Ascending aorta (tissue), 2 donors: Measurements from ENCODE around the gene FRYL. TPM values are rescaled to one million over a fixed set of nuclear protein-coding genes. Genes with fewer than 3 reads are reported as not detected.

Source experiments
- DNase-seq, 2 donors: peaks; one replicate each; pipeline ENCODE4 v3.0.0-alpha.2; 2019; ENCODE audit warnings: low spot score in 2 of 2
- H3K27ac ChIP-seq, 2 donors: fragments of 200-600 bp; sonication (generic); one replicate each; pipeline ENCODE4 v1.5.1; 2016 to 2017; ENCODE audit warnings: mild to moderate bottlenecking in 1 of 2
- H3K27me3 ChIP-seq: fragments of 200-600 bp; sonication (generic); one replicate; pipeline ENCODE4 v1.5.1; 2017
- H3K36me3 ChIP-seq, 2 donors: fragments of 200-600 bp; sonication (generic); one replicate each; pipeline ENCODE4 v1.5.1; 2016
- H3K4me1 ChIP-seq, 2 donors: fragments of 200-600 bp; sonication (generic); one replicate each; pipeline ENCODE4 v1.5.1; 2016 to 2017; ENCODE audit warnings: mild to moderate bottlenecking in 1 of 2
- H3K4me3 ChIP-seq, 2 donors: fragments of 200-600 bp; sonication (generic); one replicate each; pipeline ENCODE4 v1.5.1; 2016 to 2017; ENCODE audit warnings: mild to moderate bottlenecking in 1 of 2
- H3K9me3 ChIP-seq, 2 donors: fragments of 200-600 bp; sonication (generic); one replicate each; pipeline ENCODE4 v1.5.1; 2016
- CTCF ChIP-seq, 3 experiments: fragments of 200-600 bp in 2 of 3; fragments of 450-650 bp in 1 of 3; sonication (generic) in 2 of 3; IDR thresholded peaks; one replicate each; pipeline ENCODE4 v1.5.1; 2016 to 2019; ENCODE audit warnings: antibody characterized with exemption in 3 of 3, mild to moderate bottlenecking in 1 of 3, moderate library complexity in 1 of 3
- intact Hi-C: fragments of 100-400 bp; cut with DNase I; formaldehyde crosslinking; loops from one replicate; pipeline ENCODE4 v1.15.1; 2023
- total RNA-seq: library from RNA; depleted of rRNA; stranded (reverse); fragments of >200 nt; gene quantifications from one replicate; pipeline ENCODE4 v1.1.0, GENCODE V29; 2016

FRYL gene
- total RNA-seq, 1 donor from 2014 or later: 40.6 TPM

- H3K36me3 ChIP-seq: peaks cover 59 to 94% of the 10 kb centered on the region in 2 donors
- no peak for TF ChIP-seq CTCF (IDR thresholded peaks at IDR 0.05)
- DNase-seq: no peak
- intact Hi-C loops: no loop called here
- H3K27me3 ChIP-seq: no peaks in the 10 kb centered on the region
- H3K9me3 ChIP-seq: no peaks in the 10 kb centered on the region
- no peaks in the 10 kb centered on the region for H3K4me1 ChIP-seq
- no peak overlapping the region for H3K4me3 ChIP-seq
- no peak overlapping the region for H3K27ac ChIP-seq
Observed at GRCh38 chr4:48558026-48558425, 222.1 kb downstream of the FRYL start.

- no peak for TF ChIP-seq CTCF (IDR thresholded peaks at IDR 0.05)
- Histone ChIP-seq H3K4me3 (no peak overlapping the region), H3K27me3 (no peaks in the 10 kb centered on the region), H3K9me3 (no peaks in the 10 kb centered on the region), H3K4me1 (no peaks in the 10 kb centered on the region), H3K27ac (no peak overlapping the region), H3K36me3 (peaks cover 57 to 94% of the 10 kb centered on the region in 2 donors)
- intact Hi-C loops: no loop called here
- no peak for DNase-seq
Observed at GRCh38 chr4:48557478-48557877, 222.6 kb downstream of the FRYL start.

GRCh38 chr4:48556268-48556667, 223.8 kb downstream of the FRYL start:
- no peaks in the 10 kb centered on the region for H3K9me3 ChIP-seq
- no peaks in the 10 kb centered on the region for H3K4me1 ChIP-seq
- no peak overlapping the region for H3K27ac ChIP-seq
- no peak overlapping the region for H3K4me3 ChIP-seq
- intact Hi-C loops: no loop called here
- no peak for TF ChIP-seq CTCF (IDR thresholded peaks at IDR 0.05)
- DNase-seq: no peak
- H3K27me3 ChIP-seq: no peaks in the 10 kb centered on the region
- H3K36me3 ChIP-seq: peaks cover 57 to 94% of the 10 kb centered on the region in 2 donors

- no peak overlapping the region for H3K4me3 ChIP-seq
- intact Hi-C loops: no loop called here
- DNase-seq: no peak
- no peaks in the 10 kb centered on the region for H3K4me1 ChIP-seq
- no peak for TF ChIP-seq CTCF (IDR thresholded peaks at IDR 0.05)
- H3K27ac ChIP-seq: no peak overlapping the region
- peaks cover 53 to 92% of the 10 kb centered on the region in 2 donors for H3K36me3 ChIP-seq
- H3K27me3 ChIP-seq: no peaks in the 10 kb centered on the region
- no peaks in the 10 kb centered on the region for H3K9me3 ChIP-seq
Observed at GRCh38 chr4:48554606-48555005, 225.5 kb downstream of the FRYL start.

GRCh38 chr4:48553720-48554119, 226.4 kb downstream of the FRYL start:
- Histone ChIP-seq H3K36me3 (peaks cover 61 to 94% of the 10 kb centered on the region in 2 donors), H3K4me3 (no peak overlapping the region), H3K9me3 (no peaks in the 10 kb centered on the region), H3K27ac (no peak overlapping the region), H3K27me3 (no peaks in the 10 kb centered on the region), H3K4me1 (no peaks in the 10 kb centered on the region)
- TF ChIP-seq CTCF (IDR thresholded peaks at IDR 0.05): no peak
- intact Hi-C loops: no loop called here
- no peak for DNase-seq

GRCh38 chr4:48546336-48546735, 233.7 kb downstream of the FRYL start:
- DNase-seq: no peak
- H3K27ac ChIP-seq: no peak overlapping the region
- peak in 2 of 3 experiments; percentile 31 to 52 for TF ChIP-seq CTCF (IDR thresholded peaks at IDR 0.05)
- H3K36me3 ChIP-seq: peaks cover 48 to 94% of the 10 kb centered on the region in 2 donors
- intact Hi-C loops: loop anchor here (5.0 kb wide), 1 partner anchor 99 kb away; no protein-coding TSS in a partner anchor
- no peak overlapping the region for H3K4me3 ChIP-seq
- no peaks in the 10 kb centered on the region for H3K9me3 ChIP-seq
- no peaks in the 10 kb centered on the region for H3K4me1 ChIP-seq
- no peaks in the 10 kb centered on the region for H3K27me3 ChIP-seq
